ENCODE results near the gene ERGIC1. TPM values are rescaled to one million over a fixed set of nuclear protein-coding genes. Genes with fewer than 3 reads are reported as not detected.

Gene ERGIC1
- total RNA-seq, 3 donors from 2014 or later (not counting 1 experiment from before 2014, with no cell fraction given): 86.2 to 126 (median 121) TPM

DNA sequence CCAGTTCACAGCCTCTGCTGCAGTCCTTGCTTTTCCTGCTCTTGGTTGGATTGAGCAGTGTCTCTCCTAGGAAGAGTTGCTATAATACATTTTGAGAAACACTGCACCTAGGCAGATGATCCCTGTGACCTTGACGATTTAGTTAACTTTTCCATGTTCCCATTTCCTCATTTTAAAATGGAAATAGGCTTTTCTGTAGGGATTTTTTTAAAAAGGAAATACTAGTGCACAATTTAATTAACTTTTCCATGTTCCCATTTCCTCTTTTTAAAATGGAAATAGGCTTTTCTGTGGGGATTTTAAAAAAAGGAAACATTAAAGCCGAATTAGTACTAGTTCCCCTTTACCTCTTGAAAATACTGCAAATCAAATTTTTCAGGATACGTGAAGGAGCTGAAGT lies 154.2 kb downstream of the ERGIC1 start:
- no peak overlapping the region for H3K27ac ChIP-seq (ENCODE audit: low read length)
- WGBS (ENCODE audit: insufficient coverage): 80% methylated on average over 1 of the region's 3 CpGs
- H3K9me3 ChIP-seq (ENCODE audit: control insufficient read depth, insufficient read depth, low read length): no peaks in the 10 kb centered on the region
- peaks cover 48 to 53% of the 10 kb centered on the region in 2 donors for H3K4me1 Mint-ChIP-seq
- peaks cover 20% of the 10 kb centered on the region for H3K4me1 ChIP-seq (ENCODE audit: control insufficient read depth, insufficient read depth, low read length)
- H3K27ac Mint-ChIP-seq: no peak overlapping the region
- H3K36me3 Mint-ChIP-seq: no peaks in the 10 kb centered on the region
- H3K27me3 Mint-ChIP-seq (ENCODE audit: low read depth in 2 of 2): no peaks in the 10 kb centered on the region
- no peaks in the 10 kb centered on the region for H3K27me3 ChIP-seq (ENCODE audit: control insufficient read depth, insufficient read depth, low read length)
- no peak overlapping the region for H3K4me3 ChIP-seq (ENCODE audit: low read length)
- DNase-seq (no peak), ATAC-seq (no peak)
- H3K9me3 Mint-ChIP-seq: no peaks in the 10 kb centered on the region
- intact Hi-C loops (cut with micrococcal nuclease): no loop called here
- peaks cover 19% of the 10 kb centered on the region for H3K36me3 ChIP-seq (ENCODE audit: control insufficient read depth, insufficient read depth, low read length)
- no peak overlapping the region for H3K4me3 Mint-ChIP-seq
- TF ChIP-seq, protein P1, sequence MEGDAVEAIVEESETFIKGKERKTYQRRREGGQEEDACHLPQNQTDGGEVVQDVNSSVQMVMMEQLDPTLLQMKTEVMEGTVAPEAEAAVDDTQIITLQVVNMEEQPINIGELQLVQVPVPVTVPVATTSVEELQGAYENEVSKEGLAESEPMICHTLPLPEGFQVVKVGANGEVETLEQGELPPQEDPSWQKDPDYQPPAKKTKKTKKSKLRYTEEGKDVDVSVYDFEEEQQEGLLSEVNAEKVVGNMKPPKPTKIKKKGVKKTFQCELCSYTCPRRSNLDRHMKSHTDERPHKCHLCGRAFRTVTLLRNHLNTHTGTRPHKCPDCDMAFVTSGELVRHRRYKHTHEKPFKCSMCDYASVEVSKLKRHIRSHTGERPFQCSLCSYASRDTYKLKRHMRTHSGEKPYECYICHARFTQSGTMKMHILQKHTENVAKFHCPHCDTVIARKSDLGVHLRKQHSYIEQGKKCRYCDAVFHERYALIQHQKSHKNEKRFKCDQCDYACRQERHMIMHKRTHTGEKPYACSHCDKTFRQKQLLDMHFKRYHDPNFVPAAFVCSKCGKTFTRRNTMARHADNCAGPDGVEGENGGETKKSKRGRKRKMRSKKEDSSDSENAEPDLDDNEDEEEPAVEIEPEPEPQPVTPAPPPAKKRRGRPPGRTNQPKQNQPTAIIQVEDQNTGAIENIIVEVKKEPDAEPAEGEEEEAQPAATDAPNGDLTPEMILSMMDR (IDR thresholded peaks at IDR 0.05): no peak

DNA sequence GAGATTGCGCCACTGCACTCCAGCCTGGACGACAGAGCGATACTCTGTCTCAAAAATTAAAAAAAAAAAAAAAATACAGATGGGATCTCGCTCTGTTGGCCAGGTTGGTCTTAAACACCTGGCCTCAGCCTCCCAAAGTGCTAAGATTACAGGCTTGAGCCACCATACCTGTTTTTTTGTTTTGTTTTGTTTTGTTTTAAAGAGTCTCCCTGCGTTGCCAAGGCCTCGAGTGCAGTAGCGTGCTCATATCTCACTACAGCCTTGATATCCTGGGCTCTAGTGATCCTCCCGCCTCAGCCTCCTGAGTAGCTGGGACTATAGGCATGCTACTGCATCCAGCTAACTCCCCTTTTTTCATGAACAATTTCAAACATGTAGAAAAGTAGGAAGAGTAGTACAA lies 156.7 kb downstream of the ERGIC1 start:
- H3K9me3 Mint-ChIP-seq: no peaks in the 10 kb centered on the region
- TF ChIP-seq, protein P1 (IDR thresholded peaks at IDR 0.05): no peak
- DNase-seq: no peak
- H3K9me3 ChIP-seq (ENCODE audit: control insufficient read depth, insufficient read depth, low read length): no peaks in the 10 kb centered on the region
- no peaks in the 10 kb centered on the region for H3K27me3 Mint-ChIP-seq (ENCODE audit: low read depth in 2 of 2)
- no peak for ATAC-seq
- H3K36me3 ChIP-seq (ENCODE audit: control insufficient read depth, insufficient read depth, low read length): peaks cover 36% of the 10 kb centered on the region
- no peak overlapping the region for H3K4me3 ChIP-seq (ENCODE audit: low read length)
- H3K27ac Mint-ChIP-seq: no peak overlapping the region
- no peak overlapping the region for H3K4me3 Mint-ChIP-seq
- H3K27ac ChIP-seq (ENCODE audit: low read length): no peak overlapping the region
- intact Hi-C loops (cut with micrococcal nuclease): no loop called here
- H3K4me1 ChIP-seq (ENCODE audit: control insufficient read depth, insufficient read depth, low read length): peaks cover 6% of the 10 kb centered on the region
- 96% methylated on average over 8 of the region's 8 CpGs for WGBS (ENCODE audit: insufficient coverage)
- peaks cover 37 to 41% of the 10 kb centered on the region in 2 donors for H3K4me1 Mint-ChIP-seq
- H3K27me3 ChIP-seq (ENCODE audit: control insufficient read depth, insufficient read depth, low read length): no peaks in the 10 kb centered on the region
- peaks cover 7% of the 10 kb centered on the region for H3K36me3 Mint-ChIP-seq

DNA sequence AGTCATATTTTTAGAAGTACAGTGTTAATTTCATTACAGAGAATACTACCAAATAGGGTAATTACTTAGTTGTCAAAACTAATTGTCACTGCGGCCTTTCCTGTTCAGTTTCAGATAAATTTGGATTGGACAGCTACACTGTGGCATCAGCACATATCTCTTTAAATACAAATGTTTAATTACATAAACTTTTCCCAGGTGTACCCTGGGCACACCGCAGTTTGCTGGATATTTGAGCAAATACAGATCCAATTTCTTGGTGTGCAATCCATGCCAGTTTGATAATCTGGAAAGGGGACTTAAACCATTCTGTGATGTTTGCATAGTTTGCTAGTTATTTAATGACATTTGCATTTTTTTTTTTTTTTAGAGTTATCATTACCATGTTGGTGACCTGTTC lies 160.4 kb downstream of the ERGIC1 start:
- intact Hi-C loops (cut with micrococcal nuclease): no loop called here
- H3K4me1 ChIP-seq (ENCODE audit: control insufficient read depth, insufficient read depth, low read length): peaks cover 4% of the 10 kb centered on the region
- Mint-ChIP-seq H3K4me3 (no peak overlapping the region), H3K9me3 (no peaks in the 10 kb centered on the region), H3K27me3 (ENCODE audit: low read depth in 2 of 2) (no peaks in the 10 kb centered on the region), H3K36me3 (peaks cover 7% of the 10 kb centered on the region), H3K4me1 (peaks cover 28 to 31% of the 10 kb centered on the region in 2 donors), H3K27ac (peak overlapping the region; percentile 1 to 44)
- no peak overlapping the region for H3K4me3 ChIP-seq (ENCODE audit: low read length)
- H3K36me3 ChIP-seq (ENCODE audit: control insufficient read depth, insufficient read depth, low read length): peaks cover 37% of the 10 kb centered on the region
- H3K9me3 ChIP-seq (ENCODE audit: control insufficient read depth, insufficient read depth, low read length): no peaks in the 10 kb centered on the region
- DNase-seq (no peak), ATAC-seq (no peak)
- TF ChIP-seq, protein P1 (IDR thresholded peaks at IDR 0.05): no peak
- no peaks in the 10 kb centered on the region for H3K27me3 ChIP-seq (ENCODE audit: control insufficient read depth, insufficient read depth, low read length)
- WGBS (ENCODE audit: insufficient coverage): 100% methylated on average over 2 of the region's 2 CpGs
- no peak overlapping the region for H3K27ac ChIP-seq (ENCODE audit: low read length)

DNA sequence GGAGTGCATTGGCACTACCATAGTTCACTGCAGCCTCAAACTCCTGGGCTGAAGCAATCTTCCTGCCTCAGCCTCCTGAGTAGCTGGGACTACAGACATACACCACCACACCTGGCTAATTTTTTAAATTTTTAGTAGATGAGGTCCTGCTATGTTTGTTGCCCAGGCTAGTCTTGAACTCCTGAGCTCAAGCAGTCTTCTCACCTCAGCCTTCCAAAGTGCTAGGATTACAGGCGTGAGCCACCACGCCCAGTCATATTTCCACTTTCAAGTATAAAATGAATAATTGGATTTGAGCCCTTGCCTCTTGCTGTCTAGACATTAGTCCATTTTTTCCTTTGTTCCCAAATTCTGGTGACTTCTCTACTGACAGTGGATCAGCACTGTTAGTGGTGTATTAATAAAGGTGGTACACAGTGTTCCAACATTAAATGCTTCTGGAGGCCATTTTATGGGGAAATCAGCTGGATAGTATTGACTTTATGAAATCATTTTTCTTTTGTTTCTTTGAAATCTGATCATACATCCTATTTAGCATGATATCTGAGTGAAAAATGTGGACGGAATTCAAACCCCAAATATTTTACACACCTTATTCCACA lies 165.4 kb downstream of the ERGIC1 start:
- Histone ChIP-seq H3K9me3 (ENCODE audit: control insufficient read depth, insufficient read depth, low read length) (no peaks in the 10 kb centered on the region), H3K4me3 (ENCODE audit: low read length) (no peak overlapping the region), H3K4me1 (ENCODE audit: control insufficient read depth, insufficient read depth, low read length) (peaks cover 30% of the 10 kb centered on the region), H3K27ac (ENCODE audit: low read length) (no peak overlapping the region), H3K27me3 (ENCODE audit: control insufficient read depth, insufficient read depth, low read length) (no peaks in the 10 kb centered on the region), H3K36me3 (ENCODE audit: control insufficient read depth, insufficient read depth, low read length) (peaks cover 25% of the 10 kb centered on the region)
- no peaks in the 10 kb centered on the region for H3K36me3 Mint-ChIP-seq
- intact Hi-C loops (cut with micrococcal nuclease): no loop called here
- no peak overlapping the region for H3K4me3 Mint-ChIP-seq
- TF ChIP-seq, protein P1 (IDR thresholded peaks at IDR 0.05): no peak
- no peaks in the 10 kb centered on the region for H3K27me3 Mint-ChIP-seq (ENCODE audit: low read depth in 2 of 2)
- peaks cover 38 to 42% of the 10 kb centered on the region in 2 donors for H3K4me1 Mint-ChIP-seq
- peak overlapping the region in 1 of 2 donors; percentile 41 for H3K27ac Mint-ChIP-seq
- no peak for ATAC-seq
- H3K9me3 Mint-ChIP-seq: no peaks in the 10 kb centered on the region
- no peak for DNase-seq
- no CpG with 5 or more reads among the region's 3 CpGs for WGBS (ENCODE audit: insufficient coverage)

Data from natural killer cell (primary cell).